ENCODE data around the gene FGF7. TPM values are rescaled to one million over a fixed set of nuclear protein-coding genes. Genes with fewer than 3 reads are reported as not detected.

FGF7 gene
- total and polyA plus RNA-seq, 9 of the 15 experiments (the other 6 are each of a cell fraction or from before 2014, with no cell fraction given), result not detected

- no peaks in the 10 kb centered on the region for H3K9me1 ChIP-seq (ENCODE audit: control insufficient read depth, insufficient read depth, low read length)
- CTCF ChIA-PET (ENCODE audit: low intra/inter-chr PET ratio), result interaction anchor here (0.6 to 1.9 kb wide), 3 partner anchors 50 to 560 kb away, joined by 3 to 9 read pairs (median 3); no protein-coding TSS in a partner anchor
- H3K27me3 ChIP-seq (ENCODE audit: control insufficient read depth in 2 of 2, insufficient read depth in 2 of 2, low read length in 2 of 2), result no peaks in the 10 kb centered on the region
- BruUV-seq (replicated peaks), result no TSS peak
- WGBS (ENCODE audit: insufficient coverage, low coverage, missing lambda C conversion rate), result 4% methylated on average over 9 of the region's 9 CpGs
- H3K9ac ChIP-seq (ENCODE audit: insufficient read depth in 1 of 2, low read depth in 2 of 2, low read length in 2 of 2), result no peak overlapping the region
- intact Hi-C loops (cut with micrococcal nuclease) (loop anchor here (1.0 to 10.0 kb wide), 6 partner anchors 51 to 1067 kb away; no protein-coding TSS in a partner anchor), in situ Hi-C loops (cut with MboI) (no loop called here)
- no peak for FAIRE-seq
- ATAC-seq, result peak; percentile 63
- POLR2A ChIA-PET, result interaction anchor here (0.5 kb wide), 1 partner anchor 1868 kb away, joined by 4 read pairs; no protein-coding TSS in a partner anchor
- H3K36me3 ChIP-seq (ENCODE audit: control insufficient read depth, insufficient read depth, low read length), result no peaks in the 10 kb centered on the region
- no peak overlapping the region for H3K4me3 ChIP-seq
- H3K79me2 ChIP-seq (ENCODE audit: control insufficient read depth, insufficient read depth, low read length), result no peaks in the 10 kb centered on the region
- no peaks in the 10 kb centered on the region for H4K20me1 ChIP-seq (replicated peaks; ENCODE audit: control insufficient read depth, insufficient read depth, low read length)
- no peak overlapping the region for H3K4me2 ChIP-seq (ENCODE audit: insufficient read depth, low read length)
- peak; percentile 24 to 63 (median 32) for DNase-seq (ENCODE audit: extremely low read depth in 1 of 4, low spot score in 3 of 4)
- no peaks in the 10 kb centered on the region for H3K9me3 ChIP-seq (replicated peaks; ENCODE audit: control insufficient read depth, insufficient read depth, low read depth, low read length)
- peak overlapping the region; percentile 64 for H2AFZ ChIP-seq (ENCODE audit: low read depth, low read length)
- H3K27ac ChIP-seq (ENCODE audit: extremely low read depth, low read depth, low read length), result no peak overlapping the region
- no peaks in the 10 kb centered on the region for H3K4me1 ChIP-seq (replicated peaks in 1 of 2; ENCODE audit: control insufficient read depth in 2 of 2, insufficient read depth in 2 of 2, low read length in 2 of 2)
- TF ChIP-seq HINFP (tag; conservative IDR thresholded peaks at IDR 0.05; ENCODE audit: low read depth) (no peak), PCBP1 (IDR thresholded peaks at IDR 0.05; ENCODE audit: low read depth, low read length, poor library complexity, severe bottlenecking) (no peak), ARHGAP35 (IDR thresholded peaks at IDR 0.05; ENCODE audit: partially characterized antibody) (no peak), ZNF57 (CRISPR knock-in tag; IDR thresholded peaks at IDR 0.05) (no peak), U2AF1 (optimal IDR thresholded peaks at IDR 0.05; ENCODE audit: low read depth, low read length) (no peak), HDAC2 (IDR thresholded peaks at IDR 0.05) (no peak), SMAD4 (CRISPR knock-in tag; conservative IDR thresholded peaks at IDR 0.05) (no peak), NRF1 (conservative IDR thresholded peaks at IDR 0.05 in 1 of 2, IDR thresholded peaks at IDR 0.05 in 1 of 2) (peak; percentile 62 to 67), ZNF143 (CRISPR knock-in tag; IDR thresholded peaks at IDR 0.05) (no peak), THRAP3 (IDR thresholded peaks at IDR 0.05; ENCODE audit: borderline replicate concordance) (no peak), RAD21 (CRISPR knock-in tag; conservative IDR thresholded peaks at IDR 0.05 in 1 of 2, IDR thresholded peaks at IDR 0.05 in 1 of 2) (peak; percentile 64 to 90), ZFPM2 (CRISPR knock-in tag; IDR thresholded peaks at IDR 0.05) (no peak), ASH1L (IDR thresholded peaks at IDR 0.05; ENCODE audit: borderline replicate concordance, low read depth, partially characterized antibody) (peak; percentile 61), CBX3 (IDR thresholded peaks at IDR 0.05; ENCODE audit: borderline replicate concordance in 1 of 2, low read length in 2 of 2) (0 out of 3 replicates have a peak, but pooled peaks of 1 of the 2 experiments have one; percentile 25), HOXB6 (CRISPR knock-in tag; IDR thresholded peaks at IDR 0.05; ENCODE audit: borderline replicate concordance) (no peak), FOXK2 (conservative IDR thresholded peaks at IDR 0.05 in 1 of 2, IDR thresholded peaks at IDR 0.05 in 1 of 2; ENCODE audit: low read depth in 2 of 2) (0 out of 4 replicates have a peak, but pooled peaks of 1 of the 2 experiments have one; percentile 7), NCOA4 (IDR thresholded peaks at IDR 0.05; ENCODE audit: partially characterized antibody) (no peak), DIDO1 (tag; IDR thresholded peaks at IDR 0.05; ENCODE audit: low read depth) (no peak), CEBPG (CRISPR knock-in tag; IDR thresholded peaks at IDR 0.05) (no peak), CEBPG (tag; conservative IDR thresholded peaks at IDR 0.05 in 1 of 2, IDR thresholded peaks at IDR 0.05 in 1 of 2) (no peak)
- TF ChIP-seq, protein P1, sequence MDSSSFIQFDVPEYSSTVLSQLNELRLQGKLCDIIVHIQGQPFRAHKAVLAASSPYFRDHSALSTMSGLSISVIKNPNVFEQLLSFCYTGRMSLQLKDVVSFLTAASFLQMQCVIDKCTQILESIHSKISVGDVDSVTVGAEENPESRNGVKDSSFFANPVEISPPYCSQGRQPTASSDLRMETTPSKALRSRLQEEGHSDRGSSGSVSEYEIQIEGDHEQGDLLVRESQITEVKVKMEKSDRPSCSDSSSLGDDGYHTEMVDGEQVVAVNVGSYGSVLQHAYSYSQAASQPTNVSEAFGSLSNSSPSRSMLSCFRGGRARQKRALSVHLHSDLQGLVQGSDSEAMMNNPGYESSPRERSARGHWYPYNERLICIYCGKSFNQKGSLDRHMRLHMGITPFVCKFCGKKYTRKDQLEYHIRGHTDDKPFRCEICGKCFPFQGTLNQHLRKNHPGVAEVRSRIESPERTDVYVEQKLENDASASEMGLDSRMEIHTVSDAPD (CRISPR knock-in tag; IDR thresholded peaks at IDR 0.05), result no peak
These were observed 1.1 kb upstream of the FGF7 start for GRCh38 chr15:49421991-49422390.
